ENCODE measurements around the gene ZC3H12D.

Gene ZC3H12D

GRCh38 chr6:149414009-149414408 lies 70.8 kb downstream of the ZC3H12D start:
- DNase-seq (ENCODE audit: low spot score) = no peak

- no peak for DNase-seq (ENCODE audit: low spot score)
Observed at GRCh38 chr6:149410557-149410956, 74.3 kb downstream of the ZC3H12D start.

- no peak for DNase-seq (ENCODE audit: low spot score)
Observed at GRCh38 chr6:149409617-149410016, 75.2 kb downstream of the ZC3H12D start.

GRCh38 chr6:149405823-149406765 lies 78.7 kb downstream of the ZC3H12D start:
- DNase-seq (ENCODE audit: low spot score) = peak; percentile 45

- no peak for DNase-seq (ENCODE audit: low spot score)
Observed at GRCh38 chr6:149403534-149403933, 81.3 kb downstream of the ZC3H12D start.

GRCh38 chr6:149400050-149400449 lies 84.8 kb downstream of the ZC3H12D start, which contains the start of gene SUMO4:
TSS of gene SUMO4 (plus strand) at chr6:149400262. CDS start at chr6:149400392, 130 bp downstream.
- DNase-seq (ENCODE audit: low spot score) = no peak

GRCh38 chr6:149397384-149397783 lies 87.4 kb downstream of the ZC3H12D start:
- no peak for DNase-seq (ENCODE audit: low spot score)

All from RKO (cell line).